Esophagus squamous epithelium (tissue), 4 donors: ENCODE results near the gene TRPV6.

Experiments used
- POLR2A ChIP-seq, 4 donors: fragments of 450-650 bp; IDR thresholded peaks; one replicate each; pipeline ENCODE4 v1.6.1; 2017; ENCODE audit warnings: antibody characterized with exemption in 4 of 4, mild to moderate bottlenecking in 4 of 4, moderate library complexity in 3 of 4
- TF ChIP-seq, protein P1 (sequence below), 6 experiments: fragments of 450-650 bp in 4 of 6; fragments of 200-600 bp in 2 of 6; sonication (generic) in 2 of 6; IDR thresholded peaks; one replicate each; pipeline ENCODE4 v1.5.1; 2016 to 2019; ENCODE audit warnings: antibody characterized with exemption in 6 of 6, mild to moderate bottlenecking in 4 of 6, moderate library complexity in 4 of 6

DNA sequence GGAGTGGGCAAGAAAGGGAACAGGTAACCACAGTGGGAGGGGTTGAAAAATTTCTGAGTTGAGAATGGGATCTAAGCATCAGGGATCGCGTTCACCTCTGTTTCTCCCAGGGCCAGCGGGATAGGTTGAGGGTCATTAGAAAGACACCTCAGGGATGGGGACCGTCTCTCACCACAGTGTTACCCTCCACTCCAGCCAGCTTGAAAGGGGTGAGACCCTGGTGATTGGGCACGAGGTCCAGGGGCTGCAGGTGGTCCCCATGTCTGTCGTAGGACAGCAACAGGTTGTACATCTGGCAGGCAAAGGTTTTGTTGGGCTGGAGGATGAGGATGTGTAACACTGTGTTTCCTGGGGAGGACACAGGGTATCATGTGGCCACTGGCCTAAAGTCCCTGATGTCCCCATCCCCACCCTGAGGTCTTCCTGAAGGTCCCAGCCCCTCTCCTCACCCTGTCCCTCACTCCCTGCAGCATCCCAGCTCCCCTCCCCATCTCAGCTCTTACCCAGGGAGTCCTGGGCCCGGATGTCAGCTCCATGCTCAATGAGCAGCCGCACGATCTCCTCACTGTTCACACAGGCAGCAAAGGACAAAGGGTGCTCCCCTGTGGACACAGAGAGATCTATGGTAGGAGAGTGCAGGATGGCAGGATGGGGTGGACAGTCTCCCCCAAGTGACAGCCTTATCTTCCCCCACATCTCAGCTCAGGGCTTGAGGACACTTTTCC lies 9.1 kb downstream of the TRPV6 start:
- TF ChIP-seq, protein P1, sequence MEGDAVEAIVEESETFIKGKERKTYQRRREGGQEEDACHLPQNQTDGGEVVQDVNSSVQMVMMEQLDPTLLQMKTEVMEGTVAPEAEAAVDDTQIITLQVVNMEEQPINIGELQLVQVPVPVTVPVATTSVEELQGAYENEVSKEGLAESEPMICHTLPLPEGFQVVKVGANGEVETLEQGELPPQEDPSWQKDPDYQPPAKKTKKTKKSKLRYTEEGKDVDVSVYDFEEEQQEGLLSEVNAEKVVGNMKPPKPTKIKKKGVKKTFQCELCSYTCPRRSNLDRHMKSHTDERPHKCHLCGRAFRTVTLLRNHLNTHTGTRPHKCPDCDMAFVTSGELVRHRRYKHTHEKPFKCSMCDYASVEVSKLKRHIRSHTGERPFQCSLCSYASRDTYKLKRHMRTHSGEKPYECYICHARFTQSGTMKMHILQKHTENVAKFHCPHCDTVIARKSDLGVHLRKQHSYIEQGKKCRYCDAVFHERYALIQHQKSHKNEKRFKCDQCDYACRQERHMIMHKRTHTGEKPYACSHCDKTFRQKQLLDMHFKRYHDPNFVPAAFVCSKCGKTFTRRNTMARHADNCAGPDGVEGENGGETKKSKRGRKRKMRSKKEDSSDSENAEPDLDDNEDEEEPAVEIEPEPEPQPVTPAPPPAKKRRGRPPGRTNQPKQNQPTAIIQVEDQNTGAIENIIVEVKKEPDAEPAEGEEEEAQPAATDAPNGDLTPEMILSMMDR (IDR thresholded peaks at IDR 0.05), result no peak
- no peak for TF ChIP-seq POLR2A (IDR thresholded peaks at IDR 0.05)
